HG03521 (cell line): ENCODE measurements around the gene OR10T2.
A peak's percentile ranks its signal among the peaks of the same experiment; 100 is the strongest.
"Not testable (repeated sequence)": the region's sequence is repeated elsewhere in the genome, so short reads cannot be mapped to it uniquely, and the experiment has no call there.

Source experiments
- ATAC-seq: cut with Tn5 transposase; IDR thresholded peaks from one replicate; pipeline ENCODE4 v1.9.1; 2021; ENCODE audit warnings: mild to moderate bottlenecking, moderate library complexity; ENCODE audit not compliant: unreplicated experiment

The OR10T2 gene

GRCh38 chr1:158398818-158399514 lies at the start of gene OR10T2:
Gene OR10T2, minus strand, starts transcription at chr1:158399466. Its CDS starts 0 bp downstream, at chr1:158399466.
- ATAC-seq, result no peak

DNA sequence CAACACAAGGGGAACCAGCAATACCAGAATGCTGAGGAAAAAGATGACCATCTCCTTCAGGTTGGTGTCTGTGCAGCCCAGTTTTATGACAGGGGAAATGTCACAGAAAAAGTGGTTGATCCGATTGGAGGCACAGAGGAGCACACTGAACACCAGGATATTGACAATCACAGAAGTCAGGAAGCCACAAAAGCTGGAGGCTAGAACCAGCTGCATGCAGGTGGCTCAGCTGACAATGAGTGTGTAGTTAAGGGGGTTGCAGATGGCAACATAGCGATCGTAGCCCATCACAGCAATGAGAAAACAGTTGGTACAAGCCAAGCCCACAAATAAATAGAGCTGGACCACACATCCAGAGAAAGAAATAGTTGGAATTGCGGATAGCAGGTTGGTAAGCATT lies 46.1 kb upstream of the OR10T2 start:
- ATAC-seq, result no peak

DNA sequence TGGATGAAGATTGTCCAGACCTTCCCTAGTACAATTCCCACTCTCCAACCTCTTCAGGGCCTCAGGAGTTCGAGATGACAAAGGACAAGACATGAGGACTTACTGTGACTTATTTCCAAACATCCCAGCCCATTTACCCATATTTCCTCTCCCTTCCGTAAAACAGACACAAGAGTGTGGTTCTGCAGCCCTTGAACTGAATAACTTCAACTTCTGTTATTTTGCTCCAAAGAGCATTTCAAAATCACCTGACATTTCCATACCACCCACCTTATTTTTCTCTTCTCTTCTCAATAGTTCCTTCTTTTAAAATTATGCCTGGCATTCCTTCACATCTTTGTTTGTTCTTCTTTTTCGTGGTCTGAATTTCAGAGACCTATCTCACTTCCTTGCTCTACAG lies 35.5 kb upstream of the OR10T2 start:
- ATAC-seq, result no peak

DNA sequence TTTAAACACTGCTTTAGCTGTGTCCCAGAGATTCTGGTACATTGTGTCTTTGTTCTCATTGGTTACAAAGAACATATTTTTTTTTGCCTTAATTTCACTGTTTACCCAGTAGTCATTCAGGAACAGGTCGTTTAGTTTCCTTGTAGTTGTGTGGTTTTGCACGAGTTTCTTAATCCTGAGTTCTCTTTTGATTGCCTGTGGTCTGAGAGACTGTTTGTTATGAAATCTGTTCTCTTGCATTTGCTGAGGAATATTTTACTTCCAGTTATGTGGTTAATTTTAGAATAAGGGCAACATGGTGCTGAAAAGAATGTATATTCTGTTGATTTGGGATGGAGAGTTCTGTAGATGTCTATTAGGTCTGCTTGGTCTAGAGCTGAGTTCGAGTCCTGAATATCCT lies 30.9 kb upstream of the OR10T2 start:
- ATAC-seq, result not testable (repeated sequence)

GRCh38 chr1:158426137-158426536 lies 26.9 kb upstream of the OR10T2 start, which contains the start of gene OR10K2:
Gene OR10K2, minus strand, starts transcription at chr1:158426237. Its CDS starts 5,371 bp downstream, at chr1:158420866.
- no peak for ATAC-seq

DNA sequence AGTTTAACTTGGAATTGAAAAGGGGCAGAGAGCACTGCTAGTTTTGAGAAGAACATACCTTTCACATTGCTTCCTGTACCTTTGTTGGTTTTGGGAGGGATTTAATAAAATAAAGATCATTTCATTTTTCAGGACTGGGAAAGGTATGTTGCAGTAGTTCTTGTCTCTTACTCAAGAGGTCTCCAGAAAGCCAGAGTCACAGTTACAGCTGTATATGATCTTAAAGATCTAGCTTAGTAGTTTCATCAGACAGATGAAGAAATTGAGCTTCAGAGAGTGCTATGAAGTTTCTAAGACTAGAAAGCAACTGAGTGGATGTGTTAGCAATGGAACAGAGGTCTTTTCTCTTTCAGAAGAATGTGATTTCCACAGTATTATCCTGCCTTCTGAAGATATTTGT lies 25.8 kb upstream of the OR10T2 start:
- no peak for ATAC-seq

DNA sequence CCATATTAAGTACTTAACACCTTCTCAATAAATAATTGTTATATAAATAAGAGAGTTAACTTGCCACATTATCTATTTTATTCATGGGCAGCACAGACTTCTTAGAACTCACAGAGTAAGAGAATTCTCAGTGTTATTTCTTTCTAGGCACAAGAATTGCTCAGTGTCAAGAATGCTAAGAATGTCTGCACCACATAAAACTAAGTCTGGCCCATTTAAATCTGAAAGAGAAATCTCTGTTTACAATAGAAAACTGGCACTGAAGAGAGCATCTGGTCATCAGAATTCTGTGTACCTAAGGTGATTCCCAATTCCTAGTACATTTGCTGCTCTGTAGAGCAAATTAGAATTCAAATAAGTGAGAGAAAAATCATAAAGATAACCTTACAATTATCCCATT lies 22.9 kb upstream of the OR10T2 start:
- no peak for ATAC-seq

- no peak for ATAC-seq
Measured at GRCh38 chr1:158417586-158417985, 18.3 kb upstream of the OR10T2 start.

DNA sequence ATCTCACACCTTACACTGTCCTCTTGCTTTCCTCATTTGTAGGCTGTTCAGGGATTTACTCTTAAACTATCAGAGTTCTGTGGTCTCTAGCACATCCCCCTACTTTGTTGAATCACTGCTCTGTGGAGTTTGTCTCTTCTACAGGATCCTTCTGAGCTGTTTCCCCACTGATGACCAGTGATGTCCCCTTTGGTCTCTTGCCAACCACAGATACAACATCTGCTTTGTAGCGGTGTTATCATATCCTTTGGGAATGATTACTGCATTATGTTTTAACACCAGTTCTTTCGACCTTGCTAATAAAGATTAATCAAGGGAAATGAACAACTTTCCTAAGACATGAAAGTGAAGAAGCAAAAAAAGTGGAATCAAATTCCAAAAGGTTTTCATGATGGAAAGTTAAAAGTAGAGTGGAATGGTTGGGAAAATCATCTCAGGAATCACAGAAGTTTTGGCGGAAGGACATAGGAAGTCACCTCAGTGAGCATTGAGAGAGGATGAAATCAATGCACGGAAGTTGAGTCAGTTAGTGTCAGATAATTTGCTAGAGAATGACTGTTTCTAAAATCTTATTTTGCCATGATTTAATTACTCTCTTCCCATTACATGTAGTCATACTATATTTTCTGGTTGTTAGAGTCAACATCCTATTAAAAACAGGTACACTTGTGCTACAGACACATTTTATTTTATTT lies 15.5 kb upstream of the OR10T2 start:
- ATAC-seq, result no peak

GRCh38 chr1:158407092-158407491 lies 7.8 kb upstream of the OR10T2 start:
- no peak for ATAC-seq

- no peak for ATAC-seq
Measured at GRCh38 chr1:158400871-158401270, 1.6 kb upstream of the OR10T2 start.

GRCh38 chr1:158396646-158397045 lies 2.6 kb downstream of the OR10T2 start:
- ATAC-seq, result no peak

GRCh38 chr1:158393476-158393875 lies 5.8 kb downstream of the OR10T2 start:
- ATAC-seq, result no peak

DNA sequence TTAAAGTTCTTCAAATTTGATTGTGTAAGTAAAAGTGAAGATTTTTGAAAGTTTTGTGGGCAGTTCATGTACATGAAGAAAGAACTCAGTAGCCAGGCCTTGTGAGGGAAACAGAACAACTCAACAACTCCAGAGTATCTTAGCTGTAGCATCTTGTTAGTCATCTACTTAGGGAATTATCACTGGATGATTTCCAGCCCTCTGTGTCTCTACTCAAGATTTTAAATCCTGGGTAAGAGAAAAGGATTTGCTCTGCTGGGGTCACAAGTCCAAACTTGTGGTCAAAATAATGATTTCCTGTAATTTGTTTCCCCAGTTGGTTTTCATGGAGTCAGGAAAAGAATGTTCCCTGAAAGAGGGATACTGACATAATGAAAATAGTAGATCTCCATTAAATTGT lies 8.2 kb downstream of the OR10T2 start:
- ATAC-seq, result no peak

- no peak for ATAC-seq
Measured at GRCh38 chr1:158390331-158390730, 8.9 kb downstream of the OR10T2 start.

DNA sequence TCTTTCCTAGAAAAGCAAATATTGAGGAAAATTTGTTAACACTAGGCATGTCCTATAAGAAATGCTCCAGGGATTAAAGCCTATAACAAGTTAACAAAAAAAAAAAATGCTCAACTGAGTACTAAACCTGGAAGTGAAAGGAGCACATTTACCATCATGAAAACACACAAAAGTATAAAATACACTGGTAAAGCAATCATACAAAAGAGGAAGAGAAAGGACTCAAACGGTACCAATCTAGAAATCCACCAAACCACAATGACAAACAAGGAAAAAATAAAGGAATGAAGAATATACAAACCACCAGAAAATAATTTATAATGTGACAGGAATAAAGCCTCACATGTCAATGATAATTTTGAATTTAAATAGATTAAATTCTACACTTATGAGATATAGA lies 24.4 kb downstream of the OR10T2 start:
- ATAC-seq, result no peak

- ATAC-seq, result not testable (repeated sequence)
Measured at GRCh38 chr1:158374101-158374500, 25.2 kb downstream of the OR10T2 start.

DNA sequence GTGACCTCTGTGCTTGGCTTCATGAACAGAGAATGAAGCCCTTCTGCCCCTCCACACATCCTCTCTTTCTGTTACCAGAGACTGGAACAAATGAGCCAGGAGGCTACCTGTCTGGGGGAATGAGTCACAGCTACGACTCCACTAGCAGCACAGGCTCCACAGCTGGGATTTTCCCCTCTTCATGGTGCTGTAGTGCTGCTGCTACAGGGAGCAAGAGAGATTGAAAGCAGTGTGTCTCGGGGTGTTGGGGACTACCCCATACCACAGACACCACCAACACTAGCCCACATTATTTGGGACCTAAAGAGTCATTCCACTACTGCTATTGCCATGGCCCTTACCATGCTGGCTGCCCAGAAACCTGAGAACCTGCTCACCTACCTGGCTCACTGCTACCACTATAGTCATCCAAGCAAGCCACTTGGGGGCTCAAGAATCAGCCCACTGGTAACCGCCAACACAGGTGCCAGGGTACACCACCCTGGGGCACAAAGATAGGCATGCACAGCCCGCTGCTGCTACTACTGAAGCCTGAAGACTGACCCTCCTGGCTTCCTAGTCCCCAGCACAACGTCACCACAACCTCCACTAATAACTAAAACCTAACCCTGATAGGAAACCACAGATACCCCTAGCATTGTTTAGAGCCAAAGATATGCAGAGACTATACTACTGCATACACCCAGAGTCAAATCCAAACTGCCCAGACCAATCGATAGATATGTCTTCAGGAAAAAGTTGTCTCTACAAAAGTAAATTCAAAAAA lies 27.9 kb downstream of the OR10T2 start:
- ATAC-seq, result peak; percentile 86

DNA sequence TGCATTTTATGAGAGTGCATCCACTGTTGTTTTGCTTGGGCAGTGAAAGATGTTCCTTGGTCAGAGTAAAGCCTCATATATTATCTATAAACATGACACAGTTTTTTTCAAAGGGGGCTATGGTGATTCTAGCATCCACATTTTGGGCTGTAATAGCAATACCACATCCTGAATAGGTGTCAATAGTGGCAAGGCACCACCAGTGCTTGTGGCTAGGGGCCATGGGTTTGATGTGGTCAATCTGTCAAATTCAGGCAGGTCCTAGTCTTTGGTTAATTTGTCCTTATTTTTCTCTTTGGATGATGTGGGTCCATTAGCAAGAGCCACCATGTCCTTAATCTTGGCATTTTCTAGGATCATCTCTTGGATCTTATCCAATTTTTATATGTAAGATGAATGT lies 32.5 kb downstream of the OR10T2 start:
- no peak for ATAC-seq

GRCh38 chr1:158362941-158363340 lies 36.3 kb downstream of the OR10T2 start:
- no peak for ATAC-seq

DNA sequence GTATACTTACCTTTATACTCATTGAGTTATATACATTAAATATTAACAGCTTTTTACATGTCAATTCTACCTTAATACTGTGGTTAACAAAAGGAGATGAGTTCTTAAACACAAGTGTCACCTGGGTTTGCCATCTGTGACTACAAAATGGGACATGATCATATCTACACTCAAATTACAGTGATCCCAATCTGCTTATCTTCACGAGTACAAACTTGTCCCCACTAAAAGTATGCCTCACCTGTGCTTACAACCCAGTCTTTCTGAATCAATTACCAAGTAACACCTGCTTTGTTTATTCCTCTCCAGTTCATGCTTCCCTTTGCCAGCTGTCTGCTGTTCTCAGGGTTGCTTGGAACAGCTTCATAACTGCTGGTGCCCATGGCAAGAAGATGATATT lies 36.8 kb downstream of the OR10T2 start:
- no peak for ATAC-seq

- ATAC-seq, result no peak
Measured at GRCh38 chr1:158357441-158357840, 41.8 kb downstream of the OR10T2 start.
